Endodermal cell (in vitro differentiated cells): ENCODE measurements around the gene KCNJ9. TPM values are rescaled to one million over a fixed set of nuclear protein-coding genes. Genes with fewer than 3 reads are reported as not detected.

Source experiments
- DNase-seq: peaks from one replicate; pipeline ENCODE4 v3.0.0-alpha.2; 2017
- H3K27ac ChIP-seq: 2 replicates; pipeline ENCODE4 v1.5.1; 2013; ENCODE audit warnings: mild to moderate bottlenecking, low read depth, low read length, moderate library complexity
- H3K27me3 ChIP-seq: 2 replicates; pipeline ENCODE4 v1.6.1; 2013; ENCODE audit warnings: mild to moderate bottlenecking, low read length, moderate library complexity; ENCODE audit not compliant: insufficient read depth, control insufficient read depth, poor library complexity, severe bottlenecking
- H3K36me3 ChIP-seq: 2 replicates; pipeline ENCODE4 v1.7.0; 2013; ENCODE audit warnings: mild to moderate bottlenecking, low read length, moderate library complexity; ENCODE audit not compliant: control insufficient read depth, insufficient read depth
- H3K4me1 ChIP-seq: one replicate; pipeline ENCODE4 v1.7.0; 2013; ENCODE audit warnings: low read length; ENCODE audit not compliant: control insufficient read depth, insufficient read depth
- H3K4me3 ChIP-seq: 2 replicates; pipeline ENCODE4 v1.5.1; 2013; ENCODE audit warnings: mild to moderate bottlenecking, low read length, moderate library complexity
- H3K9ac ChIP-seq: 2 replicates; pipeline ENCODE4 v1.6.1; 2013; ENCODE audit warnings: mild to moderate bottlenecking, low read length, moderate library complexity; ENCODE audit not compliant: poor library complexity, severe bottlenecking; ENCODE audit errors: extremely low read depth
- H3K9me3 ChIP-seq: 2 replicates; pipeline ENCODE4 v1.6.1; 2013; ENCODE audit warnings: mild to moderate bottlenecking, low read length, moderate library complexity; ENCODE audit not compliant: control insufficient read depth
- H3K27ac Mint-ChIP-seq: 2 replicates; pipeline ENCODE4 v1.8.0; 2020; ENCODE audit warnings: mixed read lengths
- H3K27me3 Mint-ChIP-seq: 2 replicates; pipeline ENCODE4 v1.8.0; 2021; ENCODE audit warnings: mild to moderate bottlenecking, mixed read lengths; ENCODE audit not compliant: insufficient read depth
- H3K36me3 Mint-ChIP-seq: 2 replicates; pipeline ENCODE4 v1.8.0; 2020; ENCODE audit warnings: low read depth, mixed read lengths
- H3K4me1 Mint-ChIP-seq: 2 replicates; pipeline ENCODE4 v1.8.0; 2020; ENCODE audit warnings: mixed read lengths
- H3K4me3 Mint-ChIP-seq: 2 replicates; pipeline ENCODE4 v1.8.0; 2020; ENCODE audit warnings: mild to moderate bottlenecking, moderate library complexity, mixed read lengths
- H3K9me3 Mint-ChIP-seq: 2 replicates; pipeline ENCODE4 v1.8.0; 2020; ENCODE audit warnings: mild to moderate bottlenecking, mixed read lengths
- WGBS, 2 experiments: methylation state at CpG; one replicate each; pipeline versions ENCODE4 v1.1.5 to v1.1.7; 2013; ENCODE audit warnings: missing lambda C conversion rate in 2 of 2, mixed read lengths in 1 of 2; ENCODE audit not compliant: insufficient coverage in 1 of 2, insufficient read length in 1 of 2; 5-methylcytosine and 5-hydroxymethylcytosine counted together
- total RNA-seq, 2 donors: library from RNA; stranded (reverse); fragmentation: NEBNext Ultra II Directional in 1 of 2; extraction: Animal tissue kit (Norgen Biotek cat#: 25700) in 1 of 2; gene quantifications; 2 replicates in 1 of 2; 3 replicates in 1 of 2; pipeline ENCODE4 v1.2.1, GENCODE V29; 2021
- TF ChIP-seq, protein P1 (sequence below): fragments of 200-600 bp; sonication (generic); conservative IDR thresholded peaks from 2 replicates; pipeline ENCODE4 v1.5.0; 2021; ENCODE audit warnings: antibody characterized with exemption, mild to moderate bottlenecking

The KCNJ9 gene
- total RNA-seq, 2 donors from 2014 or later: not detected

DNA sequence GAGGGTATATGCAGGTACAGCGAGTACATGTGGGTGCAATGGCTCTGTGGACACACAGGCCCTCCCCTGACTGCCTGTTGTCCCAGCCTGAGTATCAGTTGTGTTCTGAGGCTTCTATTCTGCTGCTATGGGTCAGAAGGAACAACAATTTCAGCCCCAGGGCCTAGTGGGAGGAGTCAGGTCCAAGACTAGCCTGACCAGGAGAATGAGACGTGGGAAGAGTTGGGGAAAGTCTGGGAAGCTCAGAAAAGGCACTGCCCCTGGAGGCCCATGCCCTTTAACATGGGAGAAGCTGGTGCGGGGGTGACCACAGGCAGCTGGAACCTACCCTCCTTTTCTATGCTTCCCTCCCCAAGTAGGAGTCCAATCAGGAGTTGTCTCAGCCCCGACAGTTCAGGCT, 9.4 kb downstream of the KCNJ9 start:
- no peak overlapping the region for H3K9ac ChIP-seq
- no peak overlapping the region for H3K4me3 ChIP-seq
- H3K36me3 ChIP-seq: no peaks in the 10 kb centered on the region
- H3K36me3 Mint-ChIP-seq: peaks cover 14% of the 10 kb centered on the region
- TF ChIP-seq, protein P1, sequence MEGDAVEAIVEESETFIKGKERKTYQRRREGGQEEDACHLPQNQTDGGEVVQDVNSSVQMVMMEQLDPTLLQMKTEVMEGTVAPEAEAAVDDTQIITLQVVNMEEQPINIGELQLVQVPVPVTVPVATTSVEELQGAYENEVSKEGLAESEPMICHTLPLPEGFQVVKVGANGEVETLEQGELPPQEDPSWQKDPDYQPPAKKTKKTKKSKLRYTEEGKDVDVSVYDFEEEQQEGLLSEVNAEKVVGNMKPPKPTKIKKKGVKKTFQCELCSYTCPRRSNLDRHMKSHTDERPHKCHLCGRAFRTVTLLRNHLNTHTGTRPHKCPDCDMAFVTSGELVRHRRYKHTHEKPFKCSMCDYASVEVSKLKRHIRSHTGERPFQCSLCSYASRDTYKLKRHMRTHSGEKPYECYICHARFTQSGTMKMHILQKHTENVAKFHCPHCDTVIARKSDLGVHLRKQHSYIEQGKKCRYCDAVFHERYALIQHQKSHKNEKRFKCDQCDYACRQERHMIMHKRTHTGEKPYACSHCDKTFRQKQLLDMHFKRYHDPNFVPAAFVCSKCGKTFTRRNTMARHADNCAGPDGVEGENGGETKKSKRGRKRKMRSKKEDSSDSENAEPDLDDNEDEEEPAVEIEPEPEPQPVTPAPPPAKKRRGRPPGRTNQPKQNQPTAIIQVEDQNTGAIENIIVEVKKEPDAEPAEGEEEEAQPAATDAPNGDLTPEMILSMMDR: no peak
- H3K9me3 ChIP-seq: no peaks in the 10 kb centered on the region
- no peaks in the 10 kb centered on the region for H3K4me1 ChIP-seq
- no peak for DNase-seq
- H3K27ac Mint-ChIP-seq: no peak overlapping the region
- H3K27me3 Mint-ChIP-seq: peaks cover 13% of the 10 kb centered on the region
- H3K9me3 Mint-ChIP-seq: no peaks in the 10 kb centered on the region
- peaks cover 9% of the 10 kb centered on the region for H3K27me3 ChIP-seq
- WGBS, 2 experiments: 83 to 89% methylated on average over 3 to 4 of the region's 4 CpGs
- H3K27ac ChIP-seq: no peak overlapping the region
- peaks cover 5% of the 10 kb centered on the region for H3K4me1 Mint-ChIP-seq
- H3K4me3 Mint-ChIP-seq: no peak overlapping the region

DNA sequence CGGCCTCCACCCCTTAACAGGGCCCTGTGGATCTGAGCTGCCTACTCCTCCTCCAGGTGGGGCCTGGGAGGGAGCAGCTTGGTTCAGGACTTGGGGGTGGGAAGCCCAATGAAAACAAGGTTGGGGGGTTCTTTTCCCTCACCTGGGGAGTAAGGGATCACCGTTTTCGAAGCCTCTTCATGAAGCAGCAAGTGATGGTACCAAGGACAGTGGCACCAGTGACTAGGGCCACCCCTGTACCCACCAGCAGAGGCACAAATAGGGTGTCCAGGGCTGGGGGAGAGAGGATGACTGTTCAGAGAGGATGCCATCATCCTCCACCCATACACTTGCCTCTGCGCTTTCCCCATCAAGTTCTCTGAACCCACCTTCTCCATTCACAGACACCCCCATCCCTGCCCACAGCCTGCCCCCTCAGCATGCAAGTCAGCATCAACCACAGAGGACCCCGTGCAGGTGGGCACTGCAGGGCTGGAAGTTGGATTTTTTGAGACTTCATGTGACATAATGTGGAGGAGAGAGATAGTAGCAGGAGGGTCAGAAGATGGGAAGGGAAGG, 10.4 kb downstream of the KCNJ9 start:
- Histone ChIP-seq H3K4me3 (no peak overlapping the region), H3K9ac (no peak overlapping the region), H3K9me3 (no peaks in the 10 kb centered on the region), H3K36me3 (no peaks in the 10 kb centered on the region), H3K27me3 (peaks cover 5% of the 10 kb centered on the region), H3K4me1 (no peaks in the 10 kb centered on the region), H3K27ac (no peak overlapping the region)
- H3K27me3 Mint-ChIP-seq: peaks cover 5% of the 10 kb centered on the region
- WGBS, 2 experiments: 95 to 100% methylated on average over 1 to 5 of the region's 5 CpGs
- TF ChIP-seq, protein P1: no peak
- H3K36me3 Mint-ChIP-seq: peaks cover 14% of the 10 kb centered on the region
- DNase-seq: no peak
- peaks cover 14% of the 10 kb centered on the region for H3K4me1 Mint-ChIP-seq
- no peak overlapping the region for H3K4me3 Mint-ChIP-seq
- no peaks in the 10 kb centered on the region for H3K9me3 Mint-ChIP-seq
- H3K27ac Mint-ChIP-seq: no peak overlapping the region

DNA sequence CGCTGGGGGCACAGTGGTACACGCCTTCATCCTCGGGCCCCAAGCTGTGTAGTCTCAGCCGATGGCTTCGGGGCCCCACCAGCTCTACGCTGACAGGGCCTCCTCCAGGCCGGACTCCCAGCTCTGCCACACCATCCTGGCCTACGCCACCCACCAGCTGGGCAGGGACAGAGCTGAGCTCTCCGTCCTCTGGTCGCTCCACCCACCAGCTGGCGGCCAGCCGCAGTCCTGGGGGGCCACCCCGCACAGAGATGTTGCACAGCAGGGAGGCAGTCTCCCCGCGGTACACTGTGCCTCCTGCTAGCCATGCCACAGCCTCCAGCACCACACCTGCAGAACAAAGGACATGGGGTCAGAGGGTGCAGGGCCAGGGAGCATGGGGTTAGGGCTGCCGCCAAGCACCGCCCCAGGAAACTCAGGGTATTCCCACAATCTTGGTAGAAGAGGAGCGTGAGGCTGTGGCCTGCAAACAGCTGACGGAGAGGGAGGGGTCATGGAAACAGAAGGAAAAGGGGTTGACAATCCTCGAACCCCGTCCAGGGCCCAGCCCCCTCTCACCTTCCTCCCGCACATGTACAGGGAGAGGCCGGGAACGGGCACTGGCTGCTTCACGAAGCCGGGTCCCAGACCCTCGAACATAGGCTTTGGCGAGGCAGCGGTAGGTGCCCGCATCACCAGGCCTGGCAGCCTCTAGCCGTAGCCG, 11.2 kb downstream of the KCNJ9 start:
- no peak overlapping the region for H3K27ac ChIP-seq
- Mint-ChIP-seq H3K36me3 (peaks cover 14% of the 10 kb centered on the region), H3K4me3 (no peak overlapping the region), H3K9me3 (no peaks in the 10 kb centered on the region), H3K27ac (no peak overlapping the region), H3K27me3 (no peaks in the 10 kb centered on the region), H3K4me1 (peaks cover 21% of the 10 kb centered on the region)
- no peak overlapping the region for H3K4me3 ChIP-seq
- 93 to 99% methylated on average over 12 to 32 of the region's 32 CpGs for WGBS, 2 experiments
- no peaks in the 10 kb centered on the region for H3K4me1 ChIP-seq
- H3K9ac ChIP-seq: no peak overlapping the region
- H3K27me3 ChIP-seq: no peaks in the 10 kb centered on the region
- H3K9me3 ChIP-seq: no peaks in the 10 kb centered on the region
- no peak for DNase-seq
- no peaks in the 10 kb centered on the region for H3K36me3 ChIP-seq
- TF ChIP-seq, protein P1: no peak
